Vagina (tissue), 2 donors: ENCODE results near the gene GNAS-AS1. TPM values are rescaled to one million over a fixed set of nuclear protein-coding genes. Genes with fewer than 3 reads are reported as not detected.

ENCODE experiments used
- DNase-seq, 2 donors: peaks; one replicate each; pipeline ENCODE4 v3.0.0-alpha.2; 2017; ENCODE audit errors: extremely low spot score in 2 of 2
- H3K27ac ChIP-seq: fragments of 200-600 bp; sonication (generic); one replicate; pipeline ENCODE4 v1.5.1; 2019
- H3K27me3 ChIP-seq: fragments of 200-600 bp; sonication (generic); one replicate; pipeline ENCODE4 v1.5.1; 2019
- H3K36me3 ChIP-seq, 2 donors: fragments of 200-600 bp; sonication (generic); one replicate each; pipeline ENCODE4 v1.5.1; 2017 to 2019
- H3K4me1 ChIP-seq: fragments of 200-600 bp; sonication (generic); one replicate; pipeline ENCODE4 v1.5.1; 2019
- H3K4me3 ChIP-seq, 2 donors: fragments of 200-600 bp; sonication (generic); 1 replicate in 1 of 2; 2 replicates in 1 of 2; pipeline ENCODE4 v1.5.1; 2016 to 2019
- H3K9me3 ChIP-seq: fragments of 200-600 bp; sonication (generic); one replicate; pipeline ENCODE4 v1.5.1; 2019
- CTCF ChIP-seq, 3 experiments: fragments of 450-650 bp in 2 of 3; fragments of 200-600 bp in 1 of 3; sonication (generic) in 1 of 3; IDR thresholded peaks; one replicate each; pipeline ENCODE4 v1.5.1; 2017 to 2019; ENCODE audit warnings: antibody characterized with exemption in 3 of 3, mild to moderate bottlenecking in 2 of 3, moderate library complexity in 2 of 3
- POLR2A ChIP-seq, 2 donors: fragments of 450-650 bp; IDR thresholded peaks; one replicate each; pipeline ENCODE4 v1.6.1; 2017; ENCODE audit warnings: antibody characterized with exemption in 2 of 2, mild to moderate bottlenecking in 2 of 2, moderate library complexity in 2 of 2
- POLR2AphosphoS5 ChIP-seq, 2 donors: sonication (generic); formaldehyde crosslinking; IDR thresholded peaks; one replicate each; pipeline ENCODE4 v1.9.0; 2017; ENCODE audit warnings: antibody characterized with exemption in 2 of 2, mild to moderate bottlenecking in 2 of 2, low read depth in 1 of 2; ENCODE audit not compliant: insufficient read depth in 1 of 2
- intact Hi-C: fragments of 100-400 bp; cut with DNase I; formaldehyde crosslinking; loops from one replicate; pipeline ENCODE4 v1.15.1; 2023
- total RNA-seq: library from RNA; depleted of rRNA; stranded (reverse); fragments of >200 nt; gene quantifications from one replicate; pipeline ENCODE4 v1.2.3, GENCODE V29; 2016

The GNAS-AS1 gene
- total RNA-seq, 1 donor from 2014 or later: not detected

GRCh38 chr20:58788896-58789544, 61.7 kb downstream of the GNAS-AS1 start:
- Histone ChIP-seq H3K9me3 (no peaks in the 10 kb centered on the region), H3K4me1 (no peaks in the 10 kb centered on the region), H3K4me3 (no peak overlapping the region), H3K36me3 (no peaks in the 10 kb centered on the region), H3K27ac (no peak overlapping the region), H3K27me3 (no peaks in the 10 kb centered on the region)
- no peak for TF ChIP-seq POLR2A (IDR thresholded peaks at IDR 0.05)
- TF ChIP-seq POLR2AphosphoS5 (IDR thresholded peaks at IDR 0.05; ENCODE audit: insufficient read depth in 1 of 2, low read depth in 1 of 2): no peak
- TF ChIP-seq CTCF (IDR thresholded peaks at IDR 0.05): no peak
- intact Hi-C loops: no loop called here
- DNase-seq: no peak

GRCh38 chr20:58787211-58788005, 63.3 kb downstream of the GNAS-AS1 start:
- intact Hi-C loops: no loop called here
- Histone ChIP-seq H3K36me3 (no peaks in the 10 kb centered on the region), H3K27ac (no peak overlapping the region), H3K27me3 (no peaks in the 10 kb centered on the region), H3K9me3 (no peaks in the 10 kb centered on the region), H3K4me1 (no peaks in the 10 kb centered on the region), H3K4me3 (no peak overlapping the region)
- no peak for DNase-seq
- no peak for TF ChIP-seq CTCF (IDR thresholded peaks at IDR 0.05)
- TF ChIP-seq POLR2AphosphoS5 (IDR thresholded peaks at IDR 0.05; ENCODE audit: insufficient read depth in 1 of 2, low read depth in 1 of 2): no peak
- no peak for TF ChIP-seq POLR2A (IDR thresholded peaks at IDR 0.05)

- H3K4me3 ChIP-seq: no peak overlapping the region
- intact Hi-C loops: no loop called here
- H3K36me3 ChIP-seq: no peaks in the 10 kb centered on the region
- DNase-seq: no peak
- H3K4me1 ChIP-seq: no peaks in the 10 kb centered on the region
- no peaks in the 10 kb centered on the region for H3K9me3 ChIP-seq
- H3K27ac ChIP-seq: no peak overlapping the region
- H3K27me3 ChIP-seq: no peaks in the 10 kb centered on the region
- TF ChIP-seq POLR2A (IDR thresholded peaks at IDR 0.05) (no peak), CTCF (IDR thresholded peaks at IDR 0.05) (no peak), POLR2AphosphoS5 (IDR thresholded peaks at IDR 0.05; ENCODE audit: insufficient read depth in 1 of 2, low read depth in 1 of 2) (no peak)
Measured at GRCh38 chr20:58784321-58785074, 66.2 kb downstream of the GNAS-AS1 start.

GRCh38 chr20:58783511-58784011, 67.1 kb downstream of the GNAS-AS1 start:
- Histone ChIP-seq H3K4me3 (no peak overlapping the region), H3K27me3 (no peaks in the 10 kb centered on the region), H3K4me1 (no peaks in the 10 kb centered on the region), H3K36me3 (no peaks in the 10 kb centered on the region), H3K27ac (no peak overlapping the region), H3K9me3 (no peaks in the 10 kb centered on the region)
- intact Hi-C loops: no loop called here
- DNase-seq: no peak
- TF ChIP-seq POLR2A (IDR thresholded peaks at IDR 0.05): no peak
- TF ChIP-seq POLR2AphosphoS5 (IDR thresholded peaks at IDR 0.05; ENCODE audit: insufficient read depth in 1 of 2, low read depth in 1 of 2): no peak
- no peak for TF ChIP-seq CTCF (IDR thresholded peaks at IDR 0.05)
